A549 (cell line): ENCODE data around the gene TRPV4.

Experiments
- ZSCAN20 ChIP-seq: fragments of 250-450 bp; sonication (Bioruptor Pico); IDR thresholded peaks from 2 replicates; pipeline ENCODE4 v1.8.0; 2022; ENCODE audit warnings: mild to moderate bottlenecking, moderate library complexity
- TF ChIP-seq, protein P1 (sequence below): fragments of >200 bp; sonication (Bioruptor Twin); formaldehyde crosslinking; IDR thresholded peaks from 3 replicates; pipeline ENCODE4 v1.5.1; 2016

DNA sequence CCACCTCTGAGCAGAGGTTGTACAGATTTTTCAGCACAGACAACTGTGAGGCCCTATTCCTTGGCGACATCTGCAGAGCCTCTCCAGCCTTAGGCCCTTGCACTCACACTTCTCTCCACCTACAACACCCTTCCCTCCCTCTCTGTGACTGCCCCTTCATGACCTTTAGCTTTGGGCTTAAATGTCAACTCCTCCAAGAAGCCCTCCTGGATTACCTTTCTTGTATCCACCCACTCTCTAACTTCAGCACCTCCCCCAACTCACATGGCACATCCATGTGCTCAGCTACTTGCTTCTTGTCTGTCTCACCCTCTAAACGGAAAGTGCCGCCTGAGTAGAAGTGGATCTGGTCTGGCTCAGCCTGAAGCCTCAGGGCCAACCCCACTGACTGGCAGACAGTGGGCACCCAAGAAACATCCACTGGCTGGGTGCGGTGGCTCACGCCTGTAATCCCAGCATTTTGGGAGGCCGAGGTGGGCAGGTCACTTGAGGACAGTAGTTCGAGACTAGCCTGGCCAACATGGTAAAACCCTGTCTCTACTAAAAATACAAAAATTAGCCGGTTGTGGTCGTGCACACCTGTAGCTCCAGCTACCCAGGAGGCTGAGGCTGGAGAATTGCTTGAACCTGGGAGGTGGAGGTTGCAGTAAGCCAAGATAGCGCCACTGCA lies 22.1 kb downstream of the TRPV4 start:
- TF ChIP-seq, protein P1, sequence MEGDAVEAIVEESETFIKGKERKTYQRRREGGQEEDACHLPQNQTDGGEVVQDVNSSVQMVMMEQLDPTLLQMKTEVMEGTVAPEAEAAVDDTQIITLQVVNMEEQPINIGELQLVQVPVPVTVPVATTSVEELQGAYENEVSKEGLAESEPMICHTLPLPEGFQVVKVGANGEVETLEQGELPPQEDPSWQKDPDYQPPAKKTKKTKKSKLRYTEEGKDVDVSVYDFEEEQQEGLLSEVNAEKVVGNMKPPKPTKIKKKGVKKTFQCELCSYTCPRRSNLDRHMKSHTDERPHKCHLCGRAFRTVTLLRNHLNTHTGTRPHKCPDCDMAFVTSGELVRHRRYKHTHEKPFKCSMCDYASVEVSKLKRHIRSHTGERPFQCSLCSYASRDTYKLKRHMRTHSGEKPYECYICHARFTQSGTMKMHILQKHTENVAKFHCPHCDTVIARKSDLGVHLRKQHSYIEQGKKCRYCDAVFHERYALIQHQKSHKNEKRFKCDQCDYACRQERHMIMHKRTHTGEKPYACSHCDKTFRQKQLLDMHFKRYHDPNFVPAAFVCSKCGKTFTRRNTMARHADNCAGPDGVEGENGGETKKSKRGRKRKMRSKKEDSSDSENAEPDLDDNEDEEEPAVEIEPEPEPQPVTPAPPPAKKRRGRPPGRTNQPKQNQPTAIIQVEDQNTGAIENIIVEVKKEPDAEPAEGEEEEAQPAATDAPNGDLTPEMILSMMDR: no peak
- no peak for TF ChIP-seq ZSCAN20
